Measurements from ENCODE around the gene RBM33.

DNA sequence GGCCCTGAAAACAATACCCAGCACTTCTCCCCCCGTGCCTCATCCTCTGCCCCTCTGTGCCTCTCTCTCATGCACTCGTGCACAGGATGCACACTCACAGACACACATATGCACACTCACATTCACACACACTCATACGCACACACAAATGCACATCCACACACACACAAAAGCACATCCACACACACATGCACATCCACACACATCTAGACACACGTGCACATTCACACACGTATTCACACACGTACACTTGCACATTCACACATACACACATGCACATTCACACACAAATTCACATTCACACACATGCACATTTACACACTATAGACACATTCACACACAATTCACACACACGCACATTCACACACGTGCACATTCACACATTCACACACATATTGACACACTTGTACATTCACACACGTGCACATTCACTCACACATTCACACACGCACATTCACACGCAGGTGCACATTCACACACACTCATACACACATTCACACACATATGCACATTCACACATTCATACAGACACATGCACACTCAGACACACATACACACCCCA is 148.6 kb downstream of the RBM33 start:
- TF ChIP-seq SUZ12 (IDR thresholded peaks at IDR 0.05) = no peak
- TF ChIP-seq ARNT (IDR thresholded peaks at IDR 0.05) = no peak
- no peak for TF ChIP-seq BHLHE40 (IDR thresholded peaks at IDR 0.05; ENCODE audit: borderline replicate concordance)
- no peak for TF ChIP-seq SP1 (IDR thresholded peaks at IDR 0.05)
- TF ChIP-seq CTBP1 (IDR thresholded peaks at IDR 0.05; ENCODE audit: borderline replicate concordance) = no peak
